Measurements from ENCODE around the gene CASP8. TPM values are rescaled to one million over a fixed set of nuclear protein-coding genes. Genes with fewer than 3 reads are reported as not detected.
"Not testable (repeated sequence)": the region's sequence is repeated elsewhere in the genome, so short reads cannot be mapped to it uniquely, and the experiment has no call there.

The CASP8 gene
- total RNA-seq, 2 donors from 2014 or later: 11.3 to 14.8 TPM

DNA sequence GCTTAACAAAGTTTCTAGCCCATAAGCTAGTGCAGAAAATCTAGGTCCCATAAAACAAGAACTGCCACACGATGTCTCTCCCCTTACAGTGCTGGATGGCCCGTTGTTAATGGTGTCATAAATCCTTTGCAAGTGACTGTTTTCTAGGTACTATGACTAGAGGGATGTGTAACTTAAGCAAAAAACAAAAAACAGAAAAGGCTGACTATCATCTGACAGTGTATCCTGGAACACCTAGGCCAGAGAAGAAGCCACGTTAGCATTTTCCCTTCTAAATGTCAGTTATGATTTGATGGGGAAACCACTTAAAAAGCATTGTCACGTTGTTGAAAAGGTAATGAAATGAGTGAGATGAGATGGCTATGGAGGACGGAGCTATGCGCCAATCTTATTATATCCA lies 2.4 kb downstream of the CASP8 start:
- intact Hi-C loops (cut with DNase I): loop anchor here in 1 of 2 donors (10.0 kb wide), 1 partner anchor 1438 kb away; no protein-coding TSS in a partner anchor
- DNase-seq (ENCODE audit: low spot score): no peak

DNA sequence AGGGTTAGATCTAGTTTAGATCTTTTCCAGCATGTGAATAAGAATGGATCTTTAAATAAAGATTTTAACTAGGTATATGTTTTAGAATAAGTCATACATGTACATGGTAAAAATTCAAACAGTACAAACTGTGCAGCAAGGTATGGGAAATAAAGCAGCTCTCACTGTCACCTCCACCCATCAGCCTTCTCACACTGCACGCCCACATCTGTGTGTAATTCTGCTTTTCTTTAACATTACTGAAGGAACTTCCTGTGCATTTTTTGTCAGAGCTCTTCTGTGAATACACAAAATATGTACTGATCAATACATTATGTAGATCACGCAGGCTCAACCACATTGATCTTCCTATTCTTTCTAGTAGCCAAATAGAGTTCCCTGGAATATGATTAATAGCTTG lies 3.4 kb downstream of the CASP8 start:
- intact Hi-C loops (cut with DNase I): loop anchor here in 1 of 2 donors (10.0 kb wide), 1 partner anchor 1439 kb away; no protein-coding TSS in a partner anchor
- DNase-seq (ENCODE audit: low spot score): no peak

DNA sequence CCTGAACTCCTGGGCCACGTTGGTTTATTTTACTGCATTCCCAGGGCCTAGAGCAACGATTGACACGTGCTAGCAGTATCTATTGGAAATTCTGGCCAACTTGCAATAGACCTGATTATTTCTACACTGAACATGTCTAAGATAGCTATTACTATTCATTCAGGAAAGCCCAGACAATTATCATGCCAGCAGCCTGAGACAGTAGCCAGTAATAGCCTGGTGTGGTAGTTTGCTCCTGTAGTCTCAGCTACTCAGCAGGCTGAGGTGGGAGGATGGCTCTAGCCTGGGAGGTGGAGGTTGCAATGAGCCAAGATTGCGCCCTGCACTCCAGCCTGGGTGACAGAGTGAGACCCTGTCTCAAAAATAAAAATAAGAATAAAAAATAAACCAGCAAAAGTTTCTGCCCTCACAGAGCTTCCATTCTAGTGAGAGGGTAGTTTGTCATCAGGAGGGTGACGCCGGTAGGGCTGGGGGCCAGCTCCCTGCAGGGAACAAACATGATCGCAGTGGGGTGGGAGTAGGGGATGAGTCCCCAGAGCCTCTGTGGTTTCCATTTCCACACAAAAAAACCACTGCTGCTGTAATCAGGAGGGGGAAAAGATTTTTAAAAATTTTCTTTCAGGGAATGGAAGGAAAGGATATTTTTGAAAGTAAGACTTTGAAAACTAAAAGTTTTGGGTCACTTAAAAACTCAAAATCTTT lies 4.3 kb downstream of the CASP8 start:
- intact Hi-C loops (cut with DNase I): loop anchor here in 1 of 2 donors (10.0 kb wide), 1 partner anchor 1440 kb away; no protein-coding TSS in a partner anchor
- DNase-seq (ENCODE audit: low spot score): no peak

DNA sequence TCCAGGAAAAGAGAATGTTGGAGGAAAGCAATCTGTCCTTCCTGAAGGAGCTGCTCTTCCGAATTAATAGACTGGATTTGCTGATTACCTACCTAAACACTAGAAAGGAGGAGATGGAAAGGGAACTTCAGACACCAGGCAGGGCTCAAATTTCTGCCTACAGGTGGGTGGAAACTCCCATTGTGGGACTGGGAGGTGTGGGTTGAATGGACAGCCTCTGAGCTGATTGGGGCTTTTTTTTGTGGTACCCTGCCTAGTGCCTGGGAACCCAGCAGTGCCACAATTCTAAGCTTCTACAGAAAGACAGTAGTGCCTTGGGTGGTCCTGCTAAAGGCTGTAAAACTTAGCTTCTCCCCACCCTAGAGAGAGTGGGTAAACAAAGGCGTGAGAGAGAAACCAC lies 6.3 kb downstream of the CASP8 start:
- no peak for DNase-seq (ENCODE audit: low spot score)
- intact Hi-C loops (cut with DNase I): loop anchor here in 1 of 2 donors (10.0 kb wide), 1 partner anchor 1442 kb away; no protein-coding TSS in a partner anchor

DNA sequence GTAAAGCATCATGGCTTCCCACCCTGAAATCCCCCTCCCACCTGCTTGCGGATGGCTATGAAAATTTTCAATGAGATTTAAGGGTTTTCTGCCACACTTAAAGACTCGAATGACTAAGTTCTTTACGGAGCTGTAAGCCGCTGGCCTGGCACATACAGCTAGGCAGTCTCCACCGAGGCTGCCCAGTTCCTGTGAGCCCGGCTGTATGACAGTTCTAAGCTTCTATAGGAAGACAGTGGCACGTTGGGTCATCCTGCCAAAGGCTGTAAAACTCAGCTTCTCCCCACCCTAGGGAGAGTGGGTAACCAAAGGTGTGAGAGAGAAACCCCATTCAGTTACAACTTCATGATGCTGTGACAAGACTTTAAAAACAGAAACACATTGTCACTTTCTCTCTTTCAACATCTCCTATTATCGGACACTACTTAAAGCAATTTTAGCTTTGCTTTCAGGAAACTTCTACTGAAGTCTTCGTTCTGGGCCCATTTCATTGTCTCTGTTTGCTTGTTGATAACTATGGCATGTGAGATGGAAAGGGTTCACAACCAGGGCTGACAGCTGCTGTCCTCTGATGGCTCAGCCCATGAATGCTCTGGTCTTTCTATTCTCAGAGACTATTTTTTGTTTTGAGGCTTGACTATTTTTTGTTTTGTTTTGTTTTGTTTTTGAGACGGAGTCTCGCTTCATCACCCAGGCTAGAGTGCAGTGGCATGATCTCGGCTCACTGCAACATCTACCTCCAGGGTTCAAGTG lies 7.1 kb downstream of the CASP8 start:
- intact Hi-C loops (cut with DNase I): loop anchor here in 1 of 2 donors (10.0 kb wide), 1 partner anchor 1443 kb away; no protein-coding TSS in a partner anchor
- DNase-seq (ENCODE audit: low spot score): no peak

DNA sequence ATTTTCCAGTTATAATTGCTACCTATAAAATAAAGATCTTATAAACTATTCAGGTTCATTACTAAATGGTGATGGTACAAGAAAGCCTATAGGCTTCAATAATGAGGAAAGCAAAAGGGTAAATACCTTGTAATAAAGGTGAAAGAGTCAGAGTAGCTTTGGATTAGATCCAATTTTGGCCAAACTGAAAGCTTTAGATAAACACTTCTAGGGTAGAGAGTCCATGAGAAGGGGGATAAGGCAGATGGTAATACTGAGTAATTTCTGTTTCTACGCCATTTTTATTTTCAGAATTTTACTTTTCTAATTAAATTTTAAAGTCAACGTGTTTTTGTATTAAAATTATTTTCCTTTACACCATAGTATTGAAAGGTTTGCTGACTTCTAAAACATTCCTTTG lies 9.4 kb downstream of the CASP8 start:
- no peak for DNase-seq (ENCODE audit: low spot score)
- intact Hi-C loops (cut with DNase I): loop anchor here in 1 of 2 donors (10.0 kb wide), 1 partner anchor 1445 kb away; no protein-coding TSS in a partner anchor

DNA sequence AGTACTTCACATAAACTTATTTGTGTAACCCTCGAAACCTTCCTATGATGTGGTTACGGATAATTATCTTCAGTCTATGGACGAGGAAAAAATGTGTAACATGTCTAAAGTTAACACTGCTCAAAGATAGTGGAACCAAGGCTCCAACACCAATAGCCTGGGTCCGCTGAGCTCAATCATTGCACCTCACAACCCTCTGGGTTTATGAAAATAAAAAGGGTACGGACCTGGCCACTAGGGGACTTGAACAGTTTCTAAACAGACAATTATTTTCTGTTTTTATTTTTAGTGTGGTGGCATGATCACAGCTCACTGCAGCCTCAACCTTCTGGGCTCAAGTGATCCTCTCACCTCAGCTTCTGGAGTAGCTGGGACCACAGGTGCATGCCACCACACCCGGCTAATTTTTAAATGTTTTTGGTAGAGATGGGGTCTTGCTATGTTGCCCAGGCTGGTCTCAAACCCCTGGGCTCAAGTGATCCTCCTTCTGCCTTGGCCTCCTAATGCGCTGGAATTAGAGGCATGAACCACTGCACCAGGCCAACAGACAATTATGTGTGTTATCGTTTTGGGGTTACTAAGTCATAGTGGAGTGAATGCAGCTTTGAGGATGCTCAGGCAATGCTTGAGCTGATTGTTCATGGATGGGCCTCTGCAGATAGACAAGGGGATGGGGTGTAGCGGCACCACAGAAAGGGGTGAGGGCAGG lies 10.1 kb downstream of the CASP8 start:
- DNase-seq (ENCODE audit: low spot score): no peak
- intact Hi-C loops (cut with DNase I): no loop called here

DNA sequence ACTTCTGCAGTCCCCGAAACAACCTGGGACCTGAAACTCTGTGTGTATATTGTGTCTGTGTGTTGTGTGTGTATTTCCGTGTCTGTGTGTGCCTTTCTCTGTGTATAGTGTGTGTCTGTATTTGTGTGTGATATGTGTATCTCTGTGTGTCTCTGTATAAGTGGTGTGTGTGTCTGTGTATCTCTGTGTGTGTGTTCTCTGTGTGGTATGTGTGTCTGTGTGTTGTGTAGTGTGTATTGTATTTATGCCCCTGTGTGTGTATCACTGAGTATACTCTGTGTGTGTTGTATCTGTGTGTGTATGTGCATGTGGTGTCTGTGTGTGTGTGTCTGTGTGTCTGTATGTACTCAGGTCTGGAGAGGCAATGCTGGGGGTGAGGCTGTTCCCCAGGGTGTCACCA lies 11.6 kb downstream of the CASP8 start:
- DNase-seq (ENCODE audit: low spot score): no peak
- intact Hi-C loops (cut with DNase I): no loop called here

DNA sequence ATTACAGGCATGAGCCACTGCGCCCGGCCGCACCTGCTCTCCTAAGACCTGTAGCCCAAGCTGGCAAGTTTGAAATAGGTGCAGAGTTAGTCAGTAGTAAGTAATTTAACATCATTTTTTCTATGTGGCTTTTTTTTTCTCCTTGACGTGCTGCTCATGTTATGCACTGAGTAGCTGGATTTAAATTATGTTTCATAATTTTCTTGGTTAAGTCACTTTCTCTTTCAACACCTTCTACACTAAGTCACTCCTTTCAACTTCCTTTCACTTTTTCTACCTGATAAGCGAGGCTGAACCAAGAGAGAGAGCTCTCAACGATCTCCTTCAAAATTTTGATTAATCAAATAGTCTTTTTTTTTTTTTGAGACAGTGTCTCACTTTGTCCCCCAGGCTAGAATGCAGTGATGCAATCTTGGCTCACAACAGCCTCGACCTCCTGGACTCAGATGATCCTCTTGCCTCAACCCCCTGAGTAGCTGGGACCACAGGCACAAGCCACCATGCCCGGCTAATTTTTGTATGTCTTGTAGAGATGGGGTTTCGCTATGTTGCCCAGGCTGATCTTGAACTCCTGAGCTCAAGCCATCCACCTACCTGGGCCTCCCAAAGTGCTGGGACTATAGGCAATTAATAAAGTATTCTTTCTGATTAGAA lies 13.1 kb downstream of the CASP8 start:
- no peak for DNase-seq (ENCODE audit: low spot score)
- intact Hi-C loops (cut with DNase I): no loop called here

DNA sequence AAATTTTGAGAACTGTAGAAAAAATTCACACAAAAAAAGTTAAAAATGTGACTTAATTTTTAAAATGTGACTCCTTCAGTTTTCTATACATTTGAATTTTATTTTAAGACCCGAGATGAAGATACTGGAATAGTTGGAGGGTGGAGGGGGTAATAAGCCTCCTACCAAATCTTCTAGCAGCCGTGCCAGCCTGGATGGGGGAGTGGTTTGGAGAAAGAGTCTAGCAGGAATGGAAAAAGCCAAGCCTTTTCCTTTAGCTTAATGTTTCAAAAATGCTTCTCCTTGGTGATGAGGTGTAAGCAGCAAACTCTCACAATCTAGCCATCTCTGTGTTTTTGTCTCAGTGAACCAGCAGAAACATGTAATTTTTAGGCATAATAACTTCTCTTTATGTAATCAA lies 14.7 kb downstream of the CASP8 start:
- intact Hi-C loops (cut with DNase I): no loop called here
- no peak for DNase-seq (ENCODE audit: low spot score)

DNA sequence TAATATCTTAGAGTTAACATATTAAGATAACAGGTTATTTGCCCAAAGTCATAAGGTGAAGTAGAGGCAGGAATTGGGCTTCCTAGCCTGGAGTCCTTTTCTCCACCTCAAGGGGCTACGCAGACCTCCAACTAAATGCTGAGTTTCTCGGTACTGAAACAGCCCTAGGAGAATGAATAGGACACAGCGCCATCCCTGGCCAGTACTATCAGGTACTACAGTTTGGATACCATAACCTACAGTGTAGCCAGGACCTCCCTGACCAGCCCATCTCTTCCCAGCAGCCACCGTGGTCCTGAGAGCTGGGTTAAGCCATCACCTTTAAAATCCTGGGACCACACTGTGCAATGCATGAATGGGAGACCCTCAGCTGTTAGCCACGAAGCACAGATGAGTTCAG lies 15.7 kb downstream of the CASP8 start:
- intact Hi-C loops (cut with DNase I): no loop called here
- no peak for DNase-seq (ENCODE audit: low spot score)

DNA sequence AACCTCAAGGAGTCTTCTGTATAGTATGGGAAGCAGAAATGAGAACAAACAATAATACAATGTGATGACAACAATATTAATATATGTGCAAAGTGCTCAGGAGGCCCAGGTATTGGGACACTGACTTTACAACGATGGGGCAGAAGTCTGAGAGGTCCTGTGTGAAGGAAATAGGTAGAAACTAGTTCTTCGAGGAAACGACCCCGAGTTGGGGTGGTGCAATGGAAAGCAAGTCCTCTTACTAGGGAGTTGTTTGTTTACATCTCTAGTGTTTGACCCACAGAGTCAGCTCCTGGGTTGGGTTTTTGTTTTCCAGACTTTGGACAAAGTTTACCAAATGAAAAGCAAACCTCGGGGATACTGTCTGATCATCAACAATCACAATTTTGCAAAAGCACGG lies 16.2 kb downstream of the CASP8 start:
- DNase-seq (ENCODE audit: low spot score): no peak
- intact Hi-C loops (cut with DNase I): no loop called here

DNA sequence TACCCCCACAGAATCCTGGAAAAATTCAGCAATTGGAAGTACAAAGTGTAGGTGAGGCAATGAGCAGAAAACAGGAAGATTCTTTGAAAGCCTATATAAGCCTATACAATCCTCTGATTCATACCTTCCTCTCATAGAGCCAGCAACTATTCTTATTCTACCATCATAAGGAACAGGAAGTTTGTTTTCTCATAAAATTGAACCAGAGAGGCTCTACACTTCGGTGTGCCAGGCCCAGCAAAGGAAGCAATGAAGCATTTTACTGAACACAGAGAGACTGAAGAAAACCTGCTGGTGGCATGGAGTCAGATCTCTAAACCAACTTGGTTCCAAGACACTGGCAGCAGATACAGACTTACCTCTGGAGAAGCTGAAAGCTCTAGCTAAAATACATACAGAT lies 18.7 kb downstream of the CASP8 start:
- intact Hi-C loops (cut with DNase I): no loop called here
- no peak for DNase-seq (ENCODE audit: low spot score)

DNA sequence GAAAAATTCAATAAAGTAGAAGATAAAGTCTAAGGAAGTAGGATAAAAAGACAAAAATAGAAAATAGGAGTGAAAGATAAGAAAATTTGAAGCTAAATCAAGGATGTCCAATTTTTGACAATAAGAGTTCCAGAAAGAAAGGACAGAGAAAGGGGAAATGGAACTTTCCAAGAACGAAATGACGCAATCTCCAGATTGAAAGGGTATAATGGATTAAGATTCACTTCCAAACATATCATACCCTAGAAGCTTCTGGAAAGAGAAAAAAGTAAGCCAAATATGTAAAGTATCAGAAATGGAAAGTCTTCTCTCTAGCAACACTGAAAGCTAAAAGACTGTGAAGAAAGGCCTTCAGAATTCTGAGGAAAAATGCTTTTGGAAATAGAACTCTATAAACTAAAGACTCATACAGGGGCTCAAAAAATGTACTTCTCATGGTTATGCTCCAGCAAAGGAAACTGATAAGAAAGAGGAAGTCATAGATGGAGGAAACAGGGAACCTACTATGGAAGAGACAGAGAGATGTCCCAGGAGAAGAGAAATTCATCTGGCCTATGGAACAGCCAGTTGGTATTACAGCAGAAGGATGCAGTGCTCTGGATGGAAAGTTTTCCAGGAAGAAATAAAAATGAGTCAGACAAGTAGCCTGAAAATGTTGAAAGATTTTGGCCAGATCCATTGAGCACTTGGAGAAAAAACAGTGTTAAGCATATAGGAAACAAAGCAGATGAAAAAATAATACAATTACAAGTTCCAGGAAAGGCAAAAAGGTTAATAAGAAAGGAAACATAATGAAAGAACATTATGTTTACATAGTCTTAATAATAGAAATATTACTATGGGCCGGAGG lies 20.1 kb downstream of the CASP8 start:
- DNase-seq (ENCODE audit: low spot score): no peak
- intact Hi-C loops (cut with DNase I): no loop called here

DNA sequence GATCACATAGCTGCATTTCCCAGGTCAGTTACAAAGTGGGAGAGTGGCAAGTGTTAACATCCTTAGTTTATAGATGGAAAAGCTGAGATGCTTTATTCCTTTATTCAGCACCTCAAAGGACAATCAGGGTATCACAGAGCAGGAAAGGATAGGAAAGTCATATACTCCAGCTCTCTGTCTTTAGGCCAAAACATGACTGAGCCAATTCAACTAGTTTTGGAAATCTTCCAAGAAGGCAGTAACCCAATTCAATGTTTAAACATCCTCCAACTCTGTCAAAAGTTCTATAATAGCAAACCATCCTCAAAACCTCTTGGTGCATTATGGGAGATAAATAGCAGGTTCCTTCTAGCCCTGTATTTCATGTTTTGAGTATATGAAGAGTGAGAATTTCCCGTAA lies 25.2 kb downstream of the CASP8 start:
- intact Hi-C loops (cut with DNase I): no loop called here
- DNase-seq (ENCODE audit: low spot score): no peak

DNA sequence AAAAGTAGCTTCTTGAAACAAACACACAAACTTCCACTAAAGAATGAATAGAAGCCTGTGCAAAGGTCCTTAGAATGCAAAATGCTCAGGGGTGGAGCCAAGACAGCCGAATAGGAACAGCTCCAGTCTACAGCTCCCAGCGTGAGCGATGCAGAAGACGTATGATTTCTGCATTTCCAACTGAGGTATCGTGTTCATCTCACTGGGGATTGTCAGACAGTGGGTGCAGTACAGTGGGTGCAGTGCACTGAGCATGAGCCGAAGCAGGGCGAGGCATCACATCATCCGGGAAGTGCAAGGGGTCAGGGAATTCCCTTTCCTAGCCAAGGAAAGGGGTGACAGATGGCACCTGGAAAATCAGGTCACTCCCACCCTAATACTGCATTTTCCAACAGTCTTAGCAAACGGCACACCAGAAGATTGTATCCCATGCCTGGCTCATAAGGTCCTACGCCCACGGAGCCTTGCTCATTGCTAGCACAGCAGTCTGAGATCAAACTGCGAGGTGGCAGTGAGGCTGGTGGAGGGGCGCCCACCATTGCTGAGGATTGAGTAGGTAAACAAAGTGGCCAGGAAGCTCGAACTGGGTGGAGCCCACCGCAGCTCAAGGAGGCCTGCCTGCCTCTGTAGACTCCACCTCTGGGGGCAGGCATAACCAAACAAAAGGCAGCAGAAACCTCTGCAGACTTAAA lies 30.3 kb downstream of the CASP8 start:
- DNase-seq (ENCODE audit: low spot score); intact Hi-C loops (cut with DNase I): not testable (repeated sequence)

DNA sequence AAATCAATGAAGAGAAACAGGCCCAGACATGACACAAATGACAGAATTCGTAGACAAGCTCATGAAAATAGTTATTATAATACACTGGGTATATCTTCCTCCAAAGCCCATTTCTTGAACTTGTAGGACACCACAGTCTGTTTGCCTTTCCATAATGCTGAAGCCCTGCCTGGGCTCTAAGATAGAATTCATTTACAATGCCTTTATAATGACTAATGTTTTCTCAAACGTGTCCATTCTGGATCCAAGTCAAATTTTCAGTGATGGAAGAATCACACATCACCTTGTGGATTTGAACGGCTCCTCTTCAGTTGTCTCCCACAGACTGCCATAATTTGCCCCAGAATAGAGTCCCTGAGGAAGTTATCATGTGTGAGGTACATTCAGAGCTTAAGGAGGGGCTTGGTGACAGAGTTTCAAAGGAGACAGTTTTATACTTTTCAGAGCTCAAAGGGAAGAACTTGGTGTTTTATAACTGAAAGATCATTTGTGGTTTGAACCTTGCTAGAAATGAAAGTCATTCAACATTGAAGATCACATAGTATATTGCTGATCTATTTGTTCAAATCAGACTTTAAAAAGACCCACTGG lies 38.2 kb downstream of the CASP8 start:
- intact Hi-C loops (cut with DNase I): no loop called here
- no peak for DNase-seq (ENCODE audit: low spot score)

DNA sequence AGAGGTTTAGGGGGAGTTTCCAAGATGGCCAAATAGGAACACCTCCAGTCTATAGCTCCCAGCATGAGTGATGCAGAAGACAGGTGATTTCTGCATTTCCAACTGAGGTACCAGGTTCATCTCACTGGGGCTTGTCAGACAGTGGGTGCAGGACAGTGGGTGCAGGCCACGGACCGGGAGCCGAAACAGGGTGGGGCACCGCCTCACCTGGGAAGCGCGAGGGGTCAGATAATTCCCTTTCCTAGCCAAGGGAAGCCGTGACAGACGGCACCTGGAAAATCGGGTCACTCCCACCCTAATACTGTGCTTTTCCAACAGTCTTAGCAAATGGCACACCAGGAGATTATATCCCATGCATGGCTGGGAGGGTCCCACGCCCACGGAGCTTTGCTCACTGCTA lies 39.6 kb downstream of the CASP8 start:
- intact Hi-C loops (cut with DNase I); DNase-seq (ENCODE audit: low spot score): not testable (repeated sequence)
